ENCODE results near the gene OPALIN.

The OPALIN gene

DNA sequence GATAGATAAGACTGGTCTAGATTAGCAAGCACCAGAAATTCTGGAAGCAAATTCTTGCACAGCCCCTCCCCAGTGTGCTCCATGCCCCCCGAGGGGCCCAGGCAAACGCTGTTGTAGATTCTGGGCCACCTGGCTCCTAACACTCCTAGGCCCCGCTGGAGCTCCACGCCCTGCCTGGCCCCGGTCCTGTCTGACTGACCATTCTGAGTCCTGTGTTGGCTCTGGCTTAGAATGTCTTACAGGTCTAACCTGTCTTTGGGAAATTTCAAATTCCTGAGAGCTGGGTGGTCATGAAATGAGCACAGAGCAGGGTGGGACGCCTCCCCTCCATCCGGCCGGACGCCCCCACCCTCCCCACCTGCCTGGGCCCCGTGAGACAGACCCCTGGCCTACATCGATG is 12.6 kb upstream of the OPALIN start:
- no peak for DNase-seq

DNA sequence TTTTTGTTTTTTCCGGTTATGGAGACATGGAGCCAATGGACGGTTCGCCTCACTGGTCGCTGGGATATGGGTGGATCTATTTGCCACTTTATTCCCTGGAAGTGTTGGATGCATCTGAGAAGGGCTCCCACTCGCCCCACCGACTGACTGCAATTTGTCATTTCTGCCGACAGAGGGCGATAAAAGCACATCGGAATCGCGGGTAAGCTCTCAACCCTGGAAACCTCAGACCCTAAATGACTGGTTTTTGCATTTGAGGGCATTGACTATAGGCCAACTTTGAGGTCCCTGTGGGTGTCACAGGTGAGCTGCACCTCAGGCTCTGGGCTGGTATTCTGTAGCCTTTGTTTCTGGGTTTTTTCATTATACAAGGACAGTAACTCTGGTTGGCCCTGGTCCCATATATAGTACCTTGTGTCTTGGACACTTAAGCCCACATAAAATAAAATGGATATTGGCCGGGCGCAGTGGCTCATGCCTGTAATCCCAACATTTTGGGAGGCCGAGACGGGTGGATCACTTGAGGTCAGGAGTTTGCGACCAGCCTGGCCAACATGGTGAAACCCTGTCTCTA is 11.9 kb upstream of the OPALIN start:
- DNase-seq, result peak; percentile 78

- DNase-seq, result peak; percentile 52
These were observed 11.2 kb upstream of the OPALIN start for GRCh38 chr10:96369890-96370583.

DNA sequence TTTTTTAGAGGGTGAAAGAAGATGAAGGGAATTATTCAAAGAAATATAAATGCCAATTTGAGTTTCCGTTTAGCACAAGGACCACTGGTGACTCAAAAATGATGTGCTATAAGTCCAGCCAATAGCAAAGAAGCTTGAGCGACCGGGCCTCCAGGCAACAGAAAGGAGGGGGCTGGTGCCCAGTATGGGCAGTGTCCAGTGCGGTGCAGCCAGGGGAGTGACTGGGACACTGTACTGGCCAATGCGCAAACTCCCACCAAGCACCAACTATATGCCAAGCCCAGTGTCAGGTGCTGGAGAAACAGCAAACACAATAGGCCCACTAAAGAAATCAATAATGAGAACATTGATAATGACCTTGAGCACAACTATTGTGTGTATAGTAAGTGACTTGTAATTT is 10.2 kb upstream of the OPALIN start:
- no peak for DNase-seq

DNA sequence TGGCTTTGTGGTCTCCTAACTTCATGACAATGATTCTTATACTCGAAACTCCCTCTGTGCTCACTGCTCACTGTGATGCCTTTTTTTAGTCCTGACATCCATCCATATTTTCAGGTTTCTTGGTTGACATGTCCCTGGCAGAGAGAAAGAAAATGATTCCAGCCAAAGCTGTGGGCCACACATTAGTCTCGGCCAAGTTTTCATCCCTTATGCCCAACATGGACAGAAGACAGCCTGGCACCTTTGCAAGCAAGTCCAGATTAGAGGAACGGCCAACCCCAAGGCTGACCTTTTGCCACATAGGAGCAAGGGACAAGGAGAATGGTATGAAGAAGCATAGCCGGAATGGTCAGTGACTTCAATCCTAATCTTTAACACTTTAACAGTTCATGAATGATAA is 8.7 kb upstream of the OPALIN start:
- DNase-seq, result no peak

DNA sequence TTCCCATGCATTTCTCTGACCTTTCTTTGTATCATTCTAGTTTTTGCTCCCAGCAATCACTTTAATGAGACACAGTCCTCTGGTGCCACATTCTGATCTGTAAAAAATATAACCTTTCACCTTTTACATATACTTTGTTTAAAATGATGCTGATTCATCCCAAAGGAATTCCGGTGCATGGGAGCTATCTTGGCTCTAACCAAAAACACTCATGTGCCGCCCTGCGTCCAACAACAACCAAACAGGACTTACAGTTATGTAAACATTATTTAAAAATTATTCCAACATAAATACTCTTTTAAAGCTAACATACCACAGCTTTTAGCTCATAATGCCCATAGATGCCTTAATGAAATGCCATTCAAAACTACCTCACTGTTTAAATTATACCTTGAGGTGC is 7.7 kb upstream of the OPALIN start:
- no peak for DNase-seq

DNA sequence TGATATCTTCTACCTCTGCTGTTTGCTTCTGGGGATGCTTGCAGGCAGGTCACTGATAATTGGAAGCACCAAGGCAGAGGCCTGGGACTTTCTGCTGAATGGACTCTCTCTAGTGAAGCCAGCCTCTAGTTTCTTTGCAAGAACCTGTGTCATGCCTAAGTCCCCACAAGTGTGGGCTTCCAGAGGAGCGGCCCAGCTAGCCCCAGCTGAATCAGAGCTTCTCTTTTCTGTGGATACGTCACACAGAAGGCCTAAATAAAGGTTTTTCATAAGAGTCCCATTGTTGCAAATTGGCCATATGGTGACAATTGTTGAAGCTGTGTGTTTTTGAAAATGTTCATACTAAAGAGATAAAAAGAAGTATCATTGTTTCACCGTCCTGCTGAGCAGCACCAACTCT is 6.8 kb upstream of the OPALIN start:
- DNase-seq, result no peak

DNA sequence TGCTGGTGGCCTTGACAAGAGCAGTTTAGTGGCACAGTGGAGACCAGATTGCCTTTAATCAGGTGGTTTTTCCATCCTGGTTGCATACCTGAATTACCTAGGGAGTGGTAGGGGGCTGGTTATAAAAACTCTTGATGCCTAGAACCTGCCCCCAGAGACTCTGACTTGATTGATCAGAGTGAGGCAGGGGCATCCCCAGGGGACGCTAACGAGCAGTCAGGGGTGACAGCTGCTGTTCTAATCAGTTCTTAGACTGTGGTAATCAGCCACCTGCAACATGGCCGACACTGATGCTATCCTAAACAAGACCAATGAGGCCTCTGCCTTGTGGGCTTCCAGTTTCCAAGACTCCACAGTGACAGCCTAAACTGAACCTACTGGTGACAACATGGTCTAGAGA is 2.0 kb upstream of the OPALIN start:
- DNase-seq, result no peak

GRCh38 chr10:96360331-96360730 is 1.5 kb upstream of the OPALIN start:
- DNase-seq, result no peak

DNA sequence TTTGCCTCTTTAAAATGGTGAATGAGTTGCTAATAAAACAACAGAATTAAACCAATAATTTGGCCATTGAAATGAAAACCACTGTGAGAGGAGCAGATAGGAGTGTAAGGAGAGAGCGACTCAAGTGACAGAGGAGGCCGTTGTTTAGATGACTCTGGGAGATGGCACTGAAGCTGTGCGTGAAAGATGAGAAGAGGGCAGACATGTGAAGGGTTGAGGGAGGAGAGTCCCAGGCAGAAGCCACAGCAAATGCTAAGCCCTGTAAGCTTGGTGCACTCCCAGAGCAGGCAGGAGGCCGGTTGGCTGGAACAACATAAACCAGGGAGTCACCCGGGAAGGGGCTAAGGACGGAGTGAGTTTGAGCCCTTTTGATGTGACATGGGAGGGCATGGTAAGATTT is 814 bp upstream of the OPALIN start:
- no peak for DNase-seq

- no peak for DNase-seq
These were observed 1.7 kb downstream of the OPALIN start for GRCh38 chr10:96357038-96357620.

- no peak for DNase-seq
These were observed 6.2 kb downstream of the OPALIN start for GRCh38 chr10:96352582-96352981.

DNA sequence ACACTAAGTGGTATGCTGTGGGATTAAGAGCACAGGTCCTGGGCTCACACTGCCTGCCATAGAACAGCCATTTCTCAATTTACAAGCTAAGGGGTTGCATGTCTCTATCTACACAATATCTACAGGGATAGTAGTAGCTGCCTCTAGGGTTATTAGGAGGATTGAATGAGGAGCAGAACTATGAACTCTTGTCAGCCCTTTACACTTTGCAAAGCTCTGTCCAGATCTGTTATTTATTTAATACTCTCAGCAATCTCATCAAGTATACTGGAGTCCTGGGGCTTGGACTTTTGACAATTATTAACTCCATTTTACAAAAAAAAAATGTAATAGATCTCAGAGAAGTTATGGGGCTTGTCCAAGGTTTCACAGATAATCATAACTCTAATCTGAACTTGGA is 6.8 kb downstream of the OPALIN start:
- no peak for DNase-seq

DNA sequence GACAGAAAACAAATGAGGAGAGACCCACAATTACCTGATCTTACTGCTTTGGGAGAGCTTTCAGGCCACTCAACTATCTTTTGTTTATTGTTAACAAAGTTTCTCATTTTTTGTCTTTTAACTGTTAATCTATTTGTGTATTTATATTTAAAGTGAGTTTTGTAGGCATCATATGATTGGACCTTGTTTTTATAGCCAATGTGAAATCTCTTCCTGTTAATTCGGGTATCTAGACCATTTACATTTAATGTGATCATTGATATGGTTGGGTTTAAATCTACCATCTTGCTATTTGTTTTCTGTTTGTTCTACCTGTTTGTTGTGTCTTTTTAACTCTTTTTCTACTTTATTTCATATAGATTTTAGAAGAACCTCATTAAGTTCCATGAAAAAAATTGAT is 12.5 kb downstream of the OPALIN start:
- DNase-seq, result no peak

DNA sequence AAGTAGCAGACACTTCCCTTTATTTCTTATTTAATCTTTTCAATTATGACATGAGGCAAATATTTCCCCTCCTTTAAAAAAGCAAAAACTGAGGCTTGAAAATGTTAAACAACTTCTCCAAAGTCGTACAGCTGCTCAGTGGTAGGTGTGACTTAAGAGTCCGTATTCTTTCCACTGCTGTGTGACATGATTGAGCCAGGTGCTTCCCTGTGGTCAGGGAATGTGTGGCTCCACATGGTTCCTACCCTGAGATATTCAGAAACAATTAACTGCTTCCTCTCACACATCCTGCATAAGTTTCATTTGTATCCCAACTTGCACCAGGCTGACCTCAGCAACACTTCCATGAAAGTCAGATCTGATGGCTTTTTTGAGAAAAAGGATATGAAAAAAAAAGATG is 13.6 kb downstream of the OPALIN start:
- DNase-seq, result no peak

- no peak for DNase-seq
These were observed 14.6 kb downstream of the OPALIN start for GRCh38 chr10:96344178-96344577.

- DNase-seq, result no peak
These were observed 16.4 kb downstream of the OPALIN start for GRCh38 chr10:96342402-96342801.

- peak; percentile 81 for DNase-seq
These were observed 17.3 kb downstream of the OPALIN start for GRCh38 chr10:96341219-96342182.

- peak; percentile 92 for DNase-seq
These were observed 18.6 kb downstream of the OPALIN start for GRCh38 chr10:96339956-96340904.

GRCh38 chr10:96339383-96339782 is 19.4 kb downstream of the OPALIN start:
- DNase-seq, result no peak

GRCh38 chr10:96338279-96338925 is 20.4 kb downstream of the OPALIN start:
- DNase-seq, result no peak

GRCh38 chr10:96337106-96337505 is 21.7 kb downstream of the OPALIN start:
- DNase-seq, result peak; percentile 13

Data from DMS53 (cell line).